Liver (tissue), 9 donors: ENCODE data around the gene GOLGA1. TPM values are rescaled to one million over a fixed set of nuclear protein-coding genes. Genes with fewer than 3 reads are reported as not detected.

Source experiments
- DNase-seq: peaks from one replicate; pipeline ENCODE4 v3.0.0-alpha.2; 2017; ENCODE audit warnings: low spot score
- H3K27ac ChIP-seq, 2 donors: one replicate each; pipeline ENCODE4 v1.7.0; 2013; ENCODE audit warnings: inconsistent platforms in 2 of 2, low read length in 2 of 2, control low read depth in 1 of 2, low read depth in 1 of 2, mild to moderate bottlenecking in 1 of 2
- H3K27me3 ChIP-seq, 4 donors: one replicate each; pipeline versions ENCODE4 v1.6.1 to v1.7.0; 2013; ENCODE audit warnings: low read length in 3 of 4, inconsistent platforms in 1 of 4, mild to moderate bottlenecking in 1 of 4, moderate library complexity in 1 of 4; ENCODE audit not compliant: control insufficient read depth in 4 of 4, insufficient read depth in 4 of 4
- H3K36me3 ChIP-seq, 4 donors: one replicate each; pipeline versions ENCODE4 v1.6.1 to v1.7.0; 2013; ENCODE audit warnings: low read length in 3 of 4, mild to moderate bottlenecking in 3 of 4, low read depth in 1 of 4, moderate library complexity in 1 of 4; ENCODE audit not compliant: control insufficient read depth in 4 of 4, insufficient read depth in 3 of 4
- H3K4me1 ChIP-seq, 4 donors: one replicate each; pipeline versions ENCODE4 v1.6.1 to v1.7.0; 2013; ENCODE audit warnings: low read length in 3 of 4, mild to moderate bottlenecking in 3 of 4, moderate library complexity in 1 of 4; ENCODE audit not compliant: control insufficient read depth in 4 of 4, insufficient read depth in 4 of 4
- H3K4me3 ChIP-seq, 3 donors: one replicate each; pipeline versions ENCODE4 v1.6.1 to v1.7.0; 2013; ENCODE audit warnings: low read length in 3 of 3, control low read depth in 1 of 3, low read depth in 1 of 3, mild to moderate bottlenecking in 1 of 3
- H3K9ac ChIP-seq, 2 donors: one replicate each; pipeline ENCODE4 v1.7.0; 2013; ENCODE audit warnings: low read length in 2 of 2, mild to moderate bottlenecking in 2 of 2, moderate library complexity in 2 of 2, control low read depth in 1 of 2, low read depth in 1 of 2
- H3K9me3 ChIP-seq, 4 donors: one replicate each; pipeline versions ENCODE4 v1.6.1 to v1.7.0; 2013; ENCODE audit warnings: low read length in 3 of 4; ENCODE audit not compliant: control insufficient read depth in 4 of 4
- EGR1 ChIP-seq, 2 donors: IDR thresholded peaks; 2 replicates each; pipeline ENCODE4 v1.6.1; 2016 to 2018; ENCODE audit warnings: antibody characterized with exemption in 2 of 2, low read depth in 2 of 2
- FOXA1 ChIP-seq: IDR thresholded peaks from 2 replicates; pipeline ENCODE4 v1.6.1; 2016; ENCODE audit warnings: antibody characterized with exemption
- FOXA2 ChIP-seq: IDR thresholded peaks from 2 replicates; pipeline ENCODE4 v1.6.1; 2016; ENCODE audit warnings: antibody characterized with exemption
- GABPA ChIP-seq, 2 donors: IDR thresholded peaks in 1 of 2; conservative IDR thresholded peaks in 1 of 2; 2 replicates each; pipeline ENCODE4 v1.6.1; 2016; ENCODE audit warnings: antibody characterized with exemption in 2 of 2, mild to moderate bottlenecking in 1 of 2, moderate library complexity in 1 of 2
- HNF4G ChIP-seq: IDR thresholded peaks from 2 replicates; pipeline ENCODE4 v1.6.1; 2016; ENCODE audit warnings: antibody characterized with exemption
- JUND ChIP-seq, 2 donors: IDR thresholded peaks; 2 replicates each; pipeline ENCODE4 v1.6.1; 2016; ENCODE audit warnings: antibody characterized with exemption in 2 of 2
- RAD21 ChIP-seq, 2 donors: IDR thresholded peaks; 2 replicates each; pipeline ENCODE4 v1.6.1; 2016; ENCODE audit warnings: antibody characterized with exemption in 2 of 2, mild to moderate bottlenecking in 2 of 2
- REST ChIP-seq: IDR thresholded peaks from 2 replicates; pipeline ENCODE4 v1.6.1; 2016; ENCODE audit warnings: antibody characterized with exemption, mild to moderate bottlenecking
- RXRA ChIP-seq, 2 donors: IDR thresholded peaks; 2 replicates each; pipeline ENCODE4 v1.6.1; 2017 to 2018; ENCODE audit warnings: antibody characterized with exemption in 2 of 2, mild to moderate bottlenecking in 1 of 2
- SP1 ChIP-seq: IDR thresholded peaks from 2 replicates; pipeline ENCODE4 v1.6.1; 2018; ENCODE audit warnings: antibody characterized with exemption, mild to moderate bottlenecking
- TAF1 ChIP-seq: conservative IDR thresholded peaks from 2 replicates; pipeline ENCODE4 v1.6.1; 2016; ENCODE audit warnings: antibody characterized with exemption, mild to moderate bottlenecking
- WGBS: extraction: QIAGEN DNeasy Blood & Tissue Kit; methylation state at CpG from one replicate; pipeline ENCODE4 v1.1.7; 2013; 5-methylcytosine and 5-hydroxymethylcytosine counted together
- polyA plus RNA-seq, 2 donors: library from polyadenylated mRNA; stranded (reverse) in 1 of 2; unstranded in 1 of 2; fragments of 200-250 nt in 1 of 2; fragments of >200 nt in 1 of 2; fragmentation: Nextera tagmentation in 1 of 2; extraction: Ambion mirVana in 1 of 2; gene quantifications; one replicate each; pipeline versions ENCODE4 v1.2.1 to v1.2.3, GENCODE V29; 2013 to 2015
- total RNA-seq, 2 donors: library from RNA; depleted of rRNA; stranded (reverse); fragments of >200 nt; gene quantifications; one replicate each; pipeline ENCODE4 v1.2.3, GENCODE V29; 2014
- TF ChIP-seq, protein P1 (sequence below): IDR thresholded peaks from 2 replicates; pipeline ENCODE4 v1.6.1; 2016; ENCODE audit warnings: antibody characterized with exemption
- donor health status: healthy.
- donor health status: healthy.
- donor health status: healthy.
- donor health status: healthy.
- donor health status: healthy.

The GOLGA1 gene
- total and polyA plus RNA-seq, 4 donors = 5.9 to 17.6 (median 8.9) TPM

DNA sequence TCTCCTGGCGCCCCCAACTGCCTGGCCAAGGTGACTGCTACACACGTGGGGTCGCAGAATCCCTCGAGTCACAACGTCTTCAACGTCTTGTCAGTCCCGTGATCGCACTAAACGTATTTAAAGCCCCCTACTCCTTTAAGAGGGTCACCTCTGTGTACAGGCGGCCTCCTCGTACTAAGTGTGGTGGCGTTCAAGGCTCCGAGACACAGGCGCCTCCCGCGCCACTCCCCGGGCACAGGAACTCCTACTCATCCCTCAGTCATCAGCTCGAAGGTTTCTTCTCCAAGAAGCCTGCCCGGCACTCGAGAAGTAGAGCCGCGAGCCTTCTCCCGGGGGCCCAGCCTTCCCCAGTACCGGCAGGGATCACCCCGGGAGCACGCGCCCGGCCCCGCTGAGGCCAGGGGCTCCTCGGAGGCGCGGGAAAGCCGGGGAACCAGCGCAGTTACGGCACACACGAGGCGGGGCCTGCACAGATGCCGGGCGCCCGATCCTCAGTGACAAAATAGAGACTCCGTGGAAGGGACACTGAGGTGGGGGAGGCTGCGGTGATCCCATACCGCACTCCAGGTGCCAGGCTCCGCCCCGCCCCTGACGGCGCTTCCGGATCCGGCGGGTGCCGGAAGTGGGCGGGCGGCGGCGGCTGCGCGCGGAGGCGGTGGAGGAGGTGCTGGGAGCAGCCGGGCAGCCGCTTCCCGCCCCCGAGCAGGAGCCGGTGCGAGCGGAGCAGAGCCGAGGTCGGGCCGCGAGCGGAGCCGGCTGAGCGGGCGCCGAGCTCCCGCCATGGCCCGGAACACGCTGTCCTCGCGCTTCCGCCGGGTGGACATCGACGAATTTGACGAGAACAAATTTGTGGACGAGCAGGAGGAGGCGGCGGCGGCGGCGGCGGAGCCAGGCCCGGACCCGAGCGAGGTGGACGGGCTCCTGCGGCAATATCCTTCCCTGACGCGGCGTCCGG lies 72.1 kb downstream of the GOLGA1 start:
- peak overlapping the region; percentile 69 to 98 (median 79) for H3K4me3 ChIP-seq
- peak overlapping the region; percentile 84 to 89 for H3K27ac ChIP-seq
- H3K9me3 ChIP-seq = no peaks in the 10 kb centered on the region
- TF ChIP-seq EGR1 (IDR thresholded peaks at IDR 0.05; ENCODE audit: low read depth in 2 of 2) (peak in 1 of 2 donors; percentile 68), TAF1 (peak; percentile 33), JUND (IDR thresholded peaks at IDR 0.05) (no peak), SP1 (peak; percentile 23), RAD21 (IDR thresholded peaks at IDR 0.05) (peak in 1 of 2 donors; percentile 3), REST (peak; percentile 24), GABPA (IDR thresholded peaks at IDR 0.05 in 1 of 2, conservative IDR thresholded peaks at IDR 0.05 in 1 of 2) (peak; percentile 73 to 93), RXRA (IDR thresholded peaks at IDR 0.05) (no peak)
- H3K27me3 ChIP-seq = no peaks in the 10 kb centered on the region
- under 1% methylated on average over 101 of the region's 101 CpGs for WGBS
- peaks cover 0 to 4% (median 2%) of the 10 kb centered on the region in 4 donors for H3K36me3 ChIP-seq
- DNase-seq = peak; percentile 88
- H3K4me1 ChIP-seq = peaks cover 3 to 29% (median 15%) of the 10 kb centered on the region in 4 donors
- H3K9ac ChIP-seq = peak overlapping the region; percentile 77 to 99

GRCh38 chr9:124863371-124863871 lies 77.5 kb downstream of the GOLGA1 start:
- H3K9ac ChIP-seq = no peak overlapping the region
- H3K36me3 ChIP-seq = peaks cover 4 to 21% (median 18%) of the 10 kb centered on the region in 4 donors
- peaks cover 0 to 31% (median 15%) of the 10 kb centered on the region in 4 donors for H3K4me1 ChIP-seq
- no peaks in the 10 kb centered on the region for H3K27me3 ChIP-seq
- no peak for TF ChIP-seq HNF4G
- TF ChIP-seq REST = no peak
- TF ChIP-seq SP1 = no peak
- no peak for TF ChIP-seq TAF1
- no peak for TF ChIP-seq RAD21 (IDR thresholded peaks at IDR 0.05)
- TF ChIP-seq FOXA1 = no peak
- no peak for TF ChIP-seq FOXA2
- TF ChIP-seq, protein P1, sequence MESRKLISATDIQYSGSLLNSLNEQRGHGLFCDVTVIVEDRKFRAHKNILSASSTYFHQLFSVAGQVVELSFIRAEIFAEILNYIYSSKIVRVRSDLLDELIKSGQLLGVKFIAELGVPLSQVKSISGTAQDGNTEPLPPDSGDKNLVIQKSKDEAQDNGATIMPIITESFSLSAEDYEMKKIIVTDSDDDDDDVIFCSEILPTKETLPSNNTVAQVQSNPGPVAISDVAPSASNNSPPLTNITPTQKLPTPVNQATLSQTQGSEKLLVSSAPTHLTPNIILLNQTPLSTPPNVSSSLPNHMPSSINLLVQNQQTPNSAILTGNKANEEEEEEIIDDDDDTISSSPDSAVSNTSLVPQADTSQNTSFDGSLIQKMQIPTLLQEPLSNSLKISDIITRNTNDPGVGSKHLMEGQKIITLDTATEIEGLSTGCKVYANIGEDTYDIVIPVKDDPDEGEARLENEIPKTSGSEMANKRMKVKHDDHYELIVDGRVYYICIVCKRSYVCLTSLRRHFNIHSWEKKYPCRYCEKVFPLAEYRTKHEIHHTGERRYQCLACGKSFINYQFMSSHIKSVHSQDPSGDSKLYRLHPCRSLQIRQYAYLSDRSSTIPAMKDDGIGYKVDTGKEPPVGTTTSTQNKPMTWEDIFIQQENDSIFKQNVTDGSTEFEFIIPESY = no peak
- TF ChIP-seq GABPA (IDR thresholded peaks at IDR 0.05 in 1 of 2, conservative IDR thresholded peaks at IDR 0.05 in 1 of 2) = no peak
- no peak for TF ChIP-seq EGR1 (IDR thresholded peaks at IDR 0.05; ENCODE audit: low read depth in 2 of 2)
- H3K9me3 ChIP-seq = no peaks in the 10 kb centered on the region
- H3K27ac ChIP-seq = peak overlapping the region in 1 of 2 donors; percentile 10
- H3K4me3 ChIP-seq = no peak overlapping the region
- DNase-seq = no peak
- 73% methylated on average over 7 of the region's 7 CpGs for WGBS
